PC-9 (cell line): ENCODE results near the gene NEURL2. TPM values are rescaled to one million over a fixed set of nuclear protein-coding genes. Genes with fewer than 3 reads are reported as not detected.

Experiments used
- BruUV-seq: library from RNA; stranded (reverse); fragments of 400-500 nt; replicated peaks from 2 replicates; lab custom pipeline; 2021; lab: Mats Ljungman, UMichigan
- CTCF ChIA-PET: fragments of 300-600 bp; sonication (Branson Sonifier 250); formaldehyde crosslinking; loops from one replicate; lab custom pipeline; 2022; ENCODE audit warnings: antibody characterized with exemption; lab: Charles Lee
- POLR2A ChIA-PET: fragments of 300-600 bp; sonication (Branson Sonifier 250); formaldehyde crosslinking; loops from one replicate; lab custom pipeline; 2022; ENCODE audit warnings: antibody characterized with exemption; ENCODE audit not compliant: unreplicated experiment; lab: Charles Lee
- DNase-seq, 2 experiments: peaks; one replicate each; pipeline versions ENCODE4 v3.0.0 to v3.0.0-alpha.2; 2015 to 2022; ENCODE audit warnings: mixed read lengths in 1 of 2
- H2AFZ ChIP-seq: fragments of 200-600 bp; sonication (generic); 2 replicates; pipeline ENCODE4 v1.8.1; 2017; ENCODE audit warnings: antibody characterized with exemption
- H3F3A ChIP-seq: fragments of 200-600 bp; sonication (generic); 2 replicates; pipeline ENCODE4 v1.8.1; 2017; ENCODE audit warnings: antibody characterized with exemption, mild to moderate bottlenecking, low read depth; ENCODE audit not compliant: insufficient read depth
- H3K27ac ChIP-seq: fragments of 200-600 bp; sonication (generic); 2 replicates; pipeline ENCODE4 v1.6.1; 2016; ENCODE audit warnings: mixed run types
- H3K27me3 ChIP-seq: fragments of 200-600 bp; sonication (generic); 2 replicates; pipeline ENCODE4 v1.6.1; 2016; ENCODE audit warnings: low read depth, mixed run types; ENCODE audit not compliant: insufficient read depth
- H3K36me3 ChIP-seq: fragments of 200-600 bp; sonication (generic); 2 replicates; pipeline ENCODE4 v1.6.1; 2016; ENCODE audit warnings: low read depth, mixed run types
- H3K4me1 ChIP-seq: fragments of 200-600 bp; sonication (generic); replicated peaks from 2 replicates; pipeline ENCODE4 v1.6.1; 2016; ENCODE audit warnings: mixed run types; ENCODE audit not compliant: insufficient read depth
- H3K4me2 ChIP-seq: fragments of 200-600 bp; sonication (generic); 2 replicates; pipeline ENCODE4 v1.6.1; 2017; ENCODE audit warnings: mixed run types
- H3K4me3 ChIP-seq: fragments of 200-600 bp; sonication (generic); 2 replicates; pipeline ENCODE4 v1.6.1; 2016; ENCODE audit warnings: mixed run types
- H3K79me2 ChIP-seq: fragments of 200-600 bp; sonication (generic); 2 replicates; pipeline ENCODE4 v1.6.1; 2017; ENCODE audit warnings: low read depth, mixed run types
- H3K9me2 ChIP-seq: fragments of 200-600 bp; sonication (generic); 2 replicates; pipeline ENCODE4 v1.8.1; 2017; ENCODE audit warnings: mild to moderate bottlenecking; ENCODE audit not compliant: insufficient read depth
- H3K9me3 ChIP-seq: fragments of 200-600 bp; sonication (generic); 2 replicates; pipeline ENCODE4 v1.8.1; 2016; ENCODE audit warnings: low read depth; ENCODE audit not compliant: insufficient read depth
- H4K20me1 ChIP-seq: fragments of 200-600 bp; sonication (generic); 2 replicates; pipeline ENCODE4 v1.8.1; 2017; ENCODE audit not compliant: insufficient read depth
- EZH2 ChIP-seq: fragments of 200-600 bp; sonication (generic); IDR thresholded peaks from 2 replicates; pipeline ENCODE4 v1.8.0; 2017; ENCODE audit warnings: antibody characterized with exemption, low read depth
- intact Hi-C: fragments of 100-400 bp; cut with micrococcal nuclease; formaldehyde crosslinking; loops from one replicate; pipeline ENCODE4 v1.10.0; 2022; ENCODE audit not compliant: unreplicated experiment
- total RNA-seq: library from RNA; stranded (reverse); gene quantifications from 2 replicates; pipeline ENCODE4 v1.2.3, GENCODE V29; 2021
- TF ChIP-seq, protein P1 (sequence below): fragments of 200-600 bp; sonication (generic); conservative IDR thresholded peaks from 2 replicates; pipeline ENCODE4 v1.6.1; 2017; ENCODE audit warnings: mixed run types, antibody characterized with exemption, mild to moderate bottlenecking, moderate library complexity

NEURL2 gene
- total RNA-seq, 1 experiment from 2014 or later, result 6.5 TPM

DNA sequence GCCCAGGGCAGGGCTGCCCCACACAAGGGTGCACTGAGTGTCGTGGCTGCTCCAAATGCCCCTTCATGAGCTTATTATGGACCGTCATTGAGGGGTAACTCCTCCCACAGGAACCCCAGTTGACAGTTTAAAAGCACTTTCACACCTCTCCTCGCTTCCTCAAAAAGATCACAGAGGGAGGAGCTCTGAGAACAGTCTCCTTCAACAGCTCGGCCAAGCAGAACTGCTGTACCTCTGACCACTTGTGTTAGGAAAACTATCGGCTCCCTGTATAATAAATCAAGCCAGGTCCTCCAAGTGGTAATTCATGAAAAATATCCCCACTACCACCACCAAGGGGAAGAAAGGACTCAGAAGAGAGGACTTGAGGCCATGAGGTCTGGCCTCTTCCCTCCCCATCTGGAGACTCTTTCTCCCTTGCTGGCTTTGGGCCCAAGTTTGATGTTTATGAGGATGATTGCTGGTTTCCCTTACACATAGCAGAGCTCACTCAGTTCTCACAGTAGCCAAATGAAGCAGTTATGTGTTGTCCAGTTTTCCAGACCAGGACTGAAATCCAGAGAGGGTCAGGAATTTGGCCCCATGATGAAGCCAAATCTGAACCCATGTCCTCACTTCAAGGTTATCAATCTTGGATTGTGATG is 48.7 kb downstream of the NEURL2 start:
- BruUV-seq, result no TSS peak
- Histone ChIP-seq H3K9me3 (no peaks in the 10 kb centered on the region), H3K4me2 (no peak overlapping the region)

GRCh38 chr20:45841407-45842129 is 49.4 kb downstream of the NEURL2 start:
- BruUV-seq, result no TSS peak
- intact Hi-C loops, result no loop called here
- no peaks in the 10 kb centered on the region for H3K9me2 ChIP-seq
- H3K36me3 ChIP-seq, result 0 out of 2 replicates have a peak, but pooled peaks cover 9% of the 10 kb centered on the region
- no peak overlapping the region for H2AFZ ChIP-seq
- H3F3A ChIP-seq, result peaks cover 16% of the 10 kb centered on the region; the same call in 1 of the 2 replicates
- CTCF ChIA-PET, result no interaction called here
- H3K4me1 ChIP-seq, result no peaks in the 10 kb centered on the region
- H3K4me3 ChIP-seq, result no peak overlapping the region
- no peaks in the 10 kb centered on the region for H3K9me3 ChIP-seq
- no peak for DNase-seq
- no peaks in the 10 kb centered on the region for H4K20me1 ChIP-seq
- no peak overlapping the region for H3K27ac ChIP-seq
- POLR2A ChIA-PET, result no interaction called here
- TF ChIP-seq EZH2, result no peak
- TF ChIP-seq, protein P1, sequence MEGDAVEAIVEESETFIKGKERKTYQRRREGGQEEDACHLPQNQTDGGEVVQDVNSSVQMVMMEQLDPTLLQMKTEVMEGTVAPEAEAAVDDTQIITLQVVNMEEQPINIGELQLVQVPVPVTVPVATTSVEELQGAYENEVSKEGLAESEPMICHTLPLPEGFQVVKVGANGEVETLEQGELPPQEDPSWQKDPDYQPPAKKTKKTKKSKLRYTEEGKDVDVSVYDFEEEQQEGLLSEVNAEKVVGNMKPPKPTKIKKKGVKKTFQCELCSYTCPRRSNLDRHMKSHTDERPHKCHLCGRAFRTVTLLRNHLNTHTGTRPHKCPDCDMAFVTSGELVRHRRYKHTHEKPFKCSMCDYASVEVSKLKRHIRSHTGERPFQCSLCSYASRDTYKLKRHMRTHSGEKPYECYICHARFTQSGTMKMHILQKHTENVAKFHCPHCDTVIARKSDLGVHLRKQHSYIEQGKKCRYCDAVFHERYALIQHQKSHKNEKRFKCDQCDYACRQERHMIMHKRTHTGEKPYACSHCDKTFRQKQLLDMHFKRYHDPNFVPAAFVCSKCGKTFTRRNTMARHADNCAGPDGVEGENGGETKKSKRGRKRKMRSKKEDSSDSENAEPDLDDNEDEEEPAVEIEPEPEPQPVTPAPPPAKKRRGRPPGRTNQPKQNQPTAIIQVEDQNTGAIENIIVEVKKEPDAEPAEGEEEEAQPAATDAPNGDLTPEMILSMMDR, result no peak
- H3K4me2 ChIP-seq, result no peak overlapping the region
- H3K79me2 ChIP-seq, result no peaks in the 10 kb centered on the region
- no peaks in the 10 kb centered on the region for H3K27me3 ChIP-seq

More for the DNA sequence above, 48.7 kb downstream of the NEURL2 start:
- no peak for TF ChIP-seq EZH2
- TF ChIP-seq, protein P1, result no peak
- H2AFZ ChIP-seq, result no peak overlapping the region
- H3F3A ChIP-seq, result peaks cover 8% of the 10 kb centered on the region; the same call in 1 of the 2 replicates
- no peaks in the 10 kb centered on the region for H3K27me3 ChIP-seq
- intact Hi-C loops, result no loop called here
- no peaks in the 10 kb centered on the region for H4K20me1 ChIP-seq
- H3K27ac ChIP-seq, result no peak overlapping the region
- H3K9me2 ChIP-seq, result no peaks in the 10 kb centered on the region
- H3K4me3 ChIP-seq, result no peak overlapping the region
- no peak for DNase-seq
- ChIA-PET CTCF (no interaction called here), POLR2A (interaction anchor here (0.7 kb wide), 1 partner anchor 100 kb away, joined by 4 read pairs; no protein-coding TSS in a partner anchor)
- H3K79me2 ChIP-seq, result no peaks in the 10 kb centered on the region
- H3K36me3 ChIP-seq, result 0 out of 2 replicates have a peak, but pooled peaks cover 9% of the 10 kb centered on the region
- no peaks in the 10 kb centered on the region for H3K4me1 ChIP-seq

DNA sequence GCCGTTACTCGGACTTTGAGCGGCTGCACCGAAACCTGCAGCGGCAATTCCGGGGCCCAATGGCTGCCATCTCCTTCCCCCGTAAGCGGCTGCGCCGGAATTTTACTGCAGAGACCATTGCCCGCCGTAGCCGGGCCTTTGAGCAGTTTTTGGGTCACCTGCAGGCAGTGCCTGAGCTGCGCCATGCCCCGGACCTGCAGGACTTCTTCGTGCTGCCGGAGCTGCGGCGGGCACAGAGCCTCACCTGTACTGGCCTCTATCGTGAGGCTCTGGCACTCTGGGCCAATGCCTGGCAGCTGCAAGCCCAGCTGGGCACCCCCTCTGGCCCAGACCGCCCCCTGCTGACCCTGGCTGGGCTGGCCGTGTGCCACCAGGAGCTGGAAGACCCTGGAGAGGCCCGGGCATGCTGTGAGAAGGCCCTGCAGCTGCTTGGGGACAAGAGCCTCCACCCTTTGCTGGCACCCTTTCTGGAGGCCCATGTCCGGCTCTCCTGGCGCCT is 50.3 kb downstream of the NEURL2 start:
- no peak overlapping the region for H3K4me3 ChIP-seq
- no peaks in the 10 kb centered on the region for H4K20me1 ChIP-seq
- H3K27me3 ChIP-seq, result no peaks in the 10 kb centered on the region
- no peaks in the 10 kb centered on the region for H3K9me3 ChIP-seq
- H3K4me2 ChIP-seq, result no peak overlapping the region
- CTCF ChIA-PET, result no interaction called here
- H3K27ac ChIP-seq, result no peak overlapping the region
- no peaks in the 10 kb centered on the region for H3K79me2 ChIP-seq
- H3K36me3 ChIP-seq, result 0 out of 2 replicates have a peak, but pooled peaks cover 9% of the 10 kb centered on the region
- no peak for TF ChIP-seq EZH2
- TF ChIP-seq, protein P1, result no peak
- no peak overlapping the region for H2AFZ ChIP-seq
- BruUV-seq, result no TSS peak
- peaks cover 20% of the 10 kb centered on the region; the same call in 1 of the 2 replicates for H3F3A ChIP-seq
- no peak for DNase-seq
- no peaks in the 10 kb centered on the region for H3K9me2 ChIP-seq
- POLR2A ChIA-PET, result no interaction called here
- intact Hi-C loops, result no loop called here
- H3K4me1 ChIP-seq, result peaks cover 3% of the 10 kb centered on the region

Other genes with a start within 250 kb of the NEURL2 start
- not detected in 2 replicates for gene WFDC11, start 221.0 kb downstream of the NEURL2 start, total RNA-seq
- not detected in 2 replicates for gene WFDC13, start 189.2 kb downstream of the NEURL2 start, total RNA-seq
- gene WFDC10B, start 186.2 kb downstream of the NEURL2 start, total RNA-seq, result not detected in 2 replicates
- gene SPINT4, start 168.9 kb downstream of the NEURL2 start, total RNA-seq, result not detected in 2 replicates
- 21.6 and 22.4 TPM in 2 replicates for gene WFDC3, start 99.3 kb downstream of the NEURL2 start, total RNA-seq
- 53.4 and 56.6 TPM in 2 replicates for gene DNTTIP1, start 99.3 kb downstream of the NEURL2 start, total RNA-seq
- gene UBE2C, start 78.6 kb downstream of the NEURL2 start, total RNA-seq, result 207 TPM in 2 replicates
- gene TNNC2, start 63.9 kb downstream of the NEURL2 start, total RNA-seq, result 1.3 TPM in 1 of 2 replicates, not detected in the other
- gene SNX21, start 57.4 kb downstream of the NEURL2 start, total RNA-seq, result 9.8 and 13.3 TPM in 2 replicates
- gene ACOT8, start 33.8 kb downstream of the NEURL2 start, total RNA-seq, result 33.4 and 40.0 TPM in 2 replicates
- gene ZSWIM3, start 33.6 kb downstream of the NEURL2 start, total RNA-seq, result 2.7 and 3.3 TPM in 2 replicates
- 13.2 and 13.5 TPM in 2 replicates for gene ZSWIM1, start 10.0 kb downstream of the NEURL2 start, total RNA-seq
- 5.2 and 6.3 TPM in 2 replicates for gene SPATA25, start 3.6 kb downstream of the NEURL2 start, total RNA-seq
- gene CTSA, start 127 bp upstream of the NEURL2 start, total RNA-seq, result 123 and 132 TPM in 2 replicates
- 113 and 127 TPM in 2 replicates for gene PLTP, start 20.9 kb upstream of the NEURL2 start, total RNA-seq
- 35.3 and 35.6 TPM in 2 replicates for gene PCIF1, start 43.5 kb upstream of the NEURL2 start, total RNA-seq
- gene ZNF335, start 81.0 kb upstream of the NEURL2 start, total RNA-seq, result 14.1 and 16.3 TPM in 2 replicates
- not detected in 2 replicates for gene MMP9, start 117.7 kb upstream of the NEURL2 start, total RNA-seq
- 6.0 and 8.7 TPM in 2 replicates for gene SLC12A5, start 138.0 kb upstream of the NEURL2 start, total RNA-seq
- gene NCOA5, start 198.8 kb upstream of the NEURL2 start, total RNA-seq, result 15.8 and 28.1 TPM in 2 replicates
- gene CD40, start 227.1 kb upstream of the NEURL2 start, total RNA-seq, result 7.3 and 13.6 TPM in 2 replicates